GM23338 (cell line): ENCODE measurements around the gene LBX1.

Source experiments
- CREB1 ChIP-seq: fragments of 250-450 bp; sonication (Bioruptor Pico); IDR thresholded peaks from 2 replicates; pipeline ENCODE4 v1.5.0; 2020; ENCODE audit warnings: low read depth, mild to moderate bottlenecking, moderate library complexity
- CTCF ChIP-seq, 2 experiments: fragments of 200-600 bp in 1 of 2; sonication (generic) in 1 of 2; conservative IDR thresholded peaks; 2 replicates each; pipeline versions ENCODE4 v1.5.1 to v1.6.1; 2016 to 2017; ENCODE audit warnings: antibody characterized with exemption in 2 of 2, low read depth in 2 of 2, mild to moderate bottlenecking in 2 of 2, moderate library complexity in 1 of 2
- ETS1 ChIP-seq: IDR thresholded peaks from 2 replicates; pipeline ENCODE4 v1.6.1; 2016; ENCODE audit warnings: antibody characterized with exemption
- EZH2 ChIP-seq: fragments of 200-600 bp; sonication (generic); IDR thresholded peaks from one replicate; pipeline ENCODE4 v1.8.0; 2017; ENCODE audit warnings: antibody characterized with exemption, mild to moderate bottlenecking, low read depth; ENCODE audit not compliant: unreplicated experiment
- EZH2phosphoT487 ChIP-seq: fragments of 200-600 bp; sonication (generic); IDR thresholded peaks from one replicate; pipeline ENCODE4 v1.8.1; 2018; ENCODE audit warnings: antibody characterized with exemption; ENCODE audit not compliant: unreplicated experiment
- JUNB ChIP-seq: IDR thresholded peaks from one replicate; pipeline ENCODE4 v1.6.1; 2016; ENCODE audit warnings: antibody characterized with exemption; ENCODE audit not compliant: unreplicated experiment
- POLR2AphosphoS5 ChIP-seq: IDR thresholded peaks from 2 replicates; pipeline ENCODE4 v1.6.1; 2016; ENCODE audit warnings: antibody characterized with exemption, low read depth
- REST ChIP-seq: IDR thresholded peaks from one replicate; pipeline ENCODE4 v1.6.1; 2018; ENCODE audit warnings: antibody characterized with exemption; ENCODE audit not compliant: unreplicated experiment
- STAT1 ChIP-seq: IDR thresholded peaks from one replicate; pipeline ENCODE4 v1.6.1; 2016; ENCODE audit warnings: antibody characterized with exemption; ENCODE audit not compliant: unreplicated experiment
- ZNF114 ChIP-seq: fragments of 250-450 bp; sonication (Bioruptor Pico); IDR thresholded peaks from 2 replicates; pipeline ENCODE4 v1.5.0; 2020; ENCODE audit warnings: mild to moderate bottlenecking, moderate library complexity
- ZNF462 ChIP-seq: fragments of 250-450 bp; sonication (Bioruptor Pico); IDR thresholded peaks from 2 replicates; pipeline ENCODE4 v1.5.0; 2020; ENCODE audit warnings: mild to moderate bottlenecking, moderate library complexity

- TF ChIP-seq REST (no peak), CTCF (conservative IDR thresholded peaks at IDR 0.05; ENCODE audit: low read depth in 2 of 2) (no peak), EZH2 (no peak), POLR2AphosphoS5 (no peak), ZNF462 (CRISPR knock-in tag) (no peak), EZH2phosphoT487 (no peak), STAT1 (no peak), CREB1 (no peak), ZNF114 (no peak), ETS1 (no peak), JUNB (no peak)
Measured at GRCh38 chr10:101249171-101249581, 19.9 kb upstream of the LBX1 start.
